Astrocyte (in vitro differentiated cells and primary cell): ENCODE results near the gene NT5DC3.

Experiments used
- EZH2 ChIP-seq: IDR thresholded peaks from 2 replicates; pipeline ENCODE4 v1.6.1; 2012; ENCODE audit warnings: mild to moderate bottlenecking, low read length, inconsistent platforms; ENCODE audit not compliant: insufficient read depth
- TF ChIP-seq, protein P1 (sequence below): IDR thresholded peaks from 2 replicates; pipeline ENCODE4 v1.5.1; 2011; ENCODE audit warnings: low read depth, mild to moderate bottlenecking, inconsistent platforms, low read length, moderate library complexity; ENCODE audit not compliant: insufficient read depth

DNA sequence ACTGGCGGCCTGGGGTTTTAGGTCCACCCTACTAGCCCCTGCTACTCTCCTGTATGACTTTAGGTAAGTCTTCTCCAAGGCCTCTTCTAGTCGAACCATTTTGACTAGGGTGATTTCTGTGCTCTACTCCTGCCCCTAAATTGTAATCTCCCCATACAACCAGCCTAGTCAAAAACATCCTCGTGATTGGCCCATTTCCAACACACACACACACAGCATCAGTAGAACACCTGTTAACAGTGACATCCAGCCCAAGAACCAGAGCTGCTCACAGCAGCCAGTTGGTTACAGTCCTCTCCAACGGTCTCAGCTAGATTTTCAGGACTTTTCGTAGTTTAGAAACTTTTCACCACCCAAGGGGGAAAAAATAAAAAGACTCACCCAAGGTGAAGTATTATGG, 30.9 kb downstream of the NT5DC3 start:
- TF ChIP-seq, protein P1, sequence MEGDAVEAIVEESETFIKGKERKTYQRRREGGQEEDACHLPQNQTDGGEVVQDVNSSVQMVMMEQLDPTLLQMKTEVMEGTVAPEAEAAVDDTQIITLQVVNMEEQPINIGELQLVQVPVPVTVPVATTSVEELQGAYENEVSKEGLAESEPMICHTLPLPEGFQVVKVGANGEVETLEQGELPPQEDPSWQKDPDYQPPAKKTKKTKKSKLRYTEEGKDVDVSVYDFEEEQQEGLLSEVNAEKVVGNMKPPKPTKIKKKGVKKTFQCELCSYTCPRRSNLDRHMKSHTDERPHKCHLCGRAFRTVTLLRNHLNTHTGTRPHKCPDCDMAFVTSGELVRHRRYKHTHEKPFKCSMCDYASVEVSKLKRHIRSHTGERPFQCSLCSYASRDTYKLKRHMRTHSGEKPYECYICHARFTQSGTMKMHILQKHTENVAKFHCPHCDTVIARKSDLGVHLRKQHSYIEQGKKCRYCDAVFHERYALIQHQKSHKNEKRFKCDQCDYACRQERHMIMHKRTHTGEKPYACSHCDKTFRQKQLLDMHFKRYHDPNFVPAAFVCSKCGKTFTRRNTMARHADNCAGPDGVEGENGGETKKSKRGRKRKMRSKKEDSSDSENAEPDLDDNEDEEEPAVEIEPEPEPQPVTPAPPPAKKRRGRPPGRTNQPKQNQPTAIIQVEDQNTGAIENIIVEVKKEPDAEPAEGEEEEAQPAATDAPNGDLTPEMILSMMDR, result no peak
- TF ChIP-seq EZH2, result no peak
